ENCODE results near the gene PPP1R12B.

DNA sequence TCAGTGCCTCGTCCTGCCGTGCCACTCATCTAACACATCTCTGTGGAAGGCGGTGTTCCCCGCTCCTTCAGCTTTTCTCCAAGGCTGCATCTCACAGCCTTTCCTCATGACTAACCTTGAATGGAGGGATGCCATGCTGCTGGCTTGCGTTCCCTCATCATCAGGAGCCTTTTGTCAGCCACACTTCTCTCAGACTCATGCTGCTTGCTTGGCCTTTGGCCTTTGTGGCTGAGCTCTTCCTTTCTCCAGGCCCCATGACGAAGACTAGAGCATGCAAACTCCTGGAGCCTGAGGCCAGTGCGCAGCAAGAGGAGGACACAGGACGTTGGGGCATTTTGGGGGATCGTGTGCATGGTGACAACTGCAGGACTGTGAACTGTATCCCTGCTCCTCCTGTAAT is 291.0 kb downstream of the PPP1R12B start:
- TF ChIP-seq, protein P1, sequence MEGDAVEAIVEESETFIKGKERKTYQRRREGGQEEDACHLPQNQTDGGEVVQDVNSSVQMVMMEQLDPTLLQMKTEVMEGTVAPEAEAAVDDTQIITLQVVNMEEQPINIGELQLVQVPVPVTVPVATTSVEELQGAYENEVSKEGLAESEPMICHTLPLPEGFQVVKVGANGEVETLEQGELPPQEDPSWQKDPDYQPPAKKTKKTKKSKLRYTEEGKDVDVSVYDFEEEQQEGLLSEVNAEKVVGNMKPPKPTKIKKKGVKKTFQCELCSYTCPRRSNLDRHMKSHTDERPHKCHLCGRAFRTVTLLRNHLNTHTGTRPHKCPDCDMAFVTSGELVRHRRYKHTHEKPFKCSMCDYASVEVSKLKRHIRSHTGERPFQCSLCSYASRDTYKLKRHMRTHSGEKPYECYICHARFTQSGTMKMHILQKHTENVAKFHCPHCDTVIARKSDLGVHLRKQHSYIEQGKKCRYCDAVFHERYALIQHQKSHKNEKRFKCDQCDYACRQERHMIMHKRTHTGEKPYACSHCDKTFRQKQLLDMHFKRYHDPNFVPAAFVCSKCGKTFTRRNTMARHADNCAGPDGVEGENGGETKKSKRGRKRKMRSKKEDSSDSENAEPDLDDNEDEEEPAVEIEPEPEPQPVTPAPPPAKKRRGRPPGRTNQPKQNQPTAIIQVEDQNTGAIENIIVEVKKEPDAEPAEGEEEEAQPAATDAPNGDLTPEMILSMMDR (IDR thresholded peaks at IDR 0.05): no peak
- TF ChIP-seq POLR2A (IDR thresholded peaks at IDR 0.05): no peak
- TF ChIP-seq POLR2AphosphoS5 (IDR thresholded peaks at IDR 0.05; ENCODE audit: insufficient read depth in 1 of 2, low read depth in 1 of 2): no peak
